Tibial nerve (tissue), 4 donors: Measurements from ENCODE around the gene HAP1. TPM values are rescaled to one million over a fixed set of nuclear protein-coding genes. Genes with fewer than 3 reads are reported as not detected.

Experiments
- small RNA-seq: library from RNA; depleted of rRNA; stranded (forward); fragments of <200 nt; gene quantifications from one replicate; pipeline ENCODE3, GENCODE V24; 2016
- total RNA-seq, 4 donors: library from RNA; depleted of rRNA; stranded (reverse); fragments of >200 nt; gene quantifications; one replicate each; pipeline ENCODE4 v1.1.0, GENCODE V29; 2016

Gene HAP1
- total RNA-seq, 4 donors from 2014 or later, result 0.98 to 1.8 TPM; not detected in 2

Small RNAs within 50 kb of the gene (small RNA-seq; reads per million reads assigned to genes)
- gene RN7SL399P (not detected), gene RNA5SP442 (not detected)

Other genes with a start within 250 kb of the HAP1 start
- gene KRT36, start 244.7 kb downstream of the HAP1 start, total RNA-seq, result under 1 TPM in 1 of 4 donors, not detected in 3; 0.42 TPM
- gene KRT13, start 229.0 kb downstream of the HAP1 start, total RNA-seq, result under 1 TPM in 1 of 4 donors, not detected in 3; 0.42 TPM
- 1 to 10 TPM in 1 of 4 donors, under 1 TPM in 2, not detected in 1; 0.42 to 4.2 (median 0.78) TPM for gene KRT15, start 215.8 kb downstream of the HAP1 start, total RNA-seq
- 1,000 to 10,000 TPM in 2 of 4 donors, 100 to 1,000 TPM in 1, 10 to 100 TPM in 1; 85.5 to 1,774 (median 1,323) TPM for gene KRT19, start 206.3 kb downstream of the HAP1 start, total RNA-seq
- gene KRT9, start 162.6 kb downstream of the HAP1 start, total RNA-seq, result not detected
- 10 to 100 TPM in 3 of 4 donors, 1 to 10 TPM in 1; 8.4 to 57.8 (median 34.0) TPM for gene KRT14, start 147.7 kb downstream of the HAP1 start, total RNA-seq
- gene KRT16, start 121.9 kb downstream of the HAP1 start, total RNA-seq, result 10 to 100 TPM in 1 of 4 donors, 1 to 10 TPM in 2, not detected in 1; 2.4 to 12.6 (median 6.6) TPM
- gene KRT17, start 110.1 kb downstream of the HAP1 start, total RNA-seq, result 1 to 10 TPM in 1 of 4 donors, not detected in 3; 1.5 TPM
- 100 to 1,000 TPM; 172 to 458 (median 243) TPM for gene EIF1, start 45.8 kb downstream of the HAP1 start, total RNA-seq
- not detected for gene GAST, start 22.3 kb downstream of the HAP1 start, total RNA-seq
- gene JUP, start 52.1 kb upstream of the HAP1 start, total RNA-seq, result 10 to 100 TPM; 42.9 to 57.7 (median 51.6) TPM
- gene P3H4, start 77.3 kb upstream of the HAP1 start, total RNA-seq, result 10 to 100 TPM; 14.7 to 23.9 (median 22.0) TPM
- 100 to 1,000 TPM in 1 of 4 donors, 10 to 100 TPM in 3; 47.9 to 103 (median 77.4) TPM for gene FKBP10, start 78.4 kb upstream of the HAP1 start, total RNA-seq
- gene NT5C3B, start 101.6 kb upstream of the HAP1 start, total RNA-seq, result 10 to 100 TPM; 31.0 to 77.1 (median 33.0) TPM
- gene KLHL10, start 103.2 kb upstream of the HAP1 start, total RNA-seq, result not detected
- 10 to 100 TPM; 27.3 to 42.2 (median 32.7) TPM for gene KLHL11, start 130.8 kb upstream of the HAP1 start, total RNA-seq
- 100 to 1,000 TPM in 1 of 4 donors, 10 to 100 TPM in 3; 62.8 to 102 (median 72.6) TPM for gene ACLY, start 184.3 kb upstream of the HAP1 start, total RNA-seq
- gene ODAD4, start 196.0 kb upstream of the HAP1 start, total RNA-seq, result 1 to 10 TPM; 3.7 to 5.4 (median 5.2) TPM
- gene CNP, start 232.2 kb upstream of the HAP1 start, total RNA-seq, result 100 to 1,000 TPM; 174 to 345 (median 256) TPM